Activated T-helper 17 cell treated with anti-CD3 and anti-CD28 coated beads, Interleukin-2, amount 50 U/mL, for 72 hours (primary cell): ENCODE data around the gene TMEM175. TPM values are rescaled to one million over a fixed set of nuclear protein-coding genes. Genes with fewer than 3 reads are reported as not detected.

Experiments used
- ATAC-seq: fragments of 150-1000 bp; cut with Tn5 transposase; replicated peaks from 2 replicates; pipeline ENCODE4 v1.10.0; 2021; ENCODE audit warnings: mild to moderate bottlenecking, moderate library complexity
- H3K27ac Mint-ChIP-seq: one replicate; pipeline ENCODE4 v1.8.0; 2022; ENCODE audit warnings: mixed read lengths
- H3K27me3 Mint-ChIP-seq: one replicate; pipeline ENCODE4 v1.8.0; 2022; ENCODE audit warnings: mixed read lengths
- H3K36me3 Mint-ChIP-seq: one replicate; pipeline ENCODE4 v1.8.0; 2022; ENCODE audit warnings: low read depth, mild to moderate bottlenecking, mixed read lengths
- H3K4me1 Mint-ChIP-seq: one replicate; pipeline ENCODE4 v1.8.0; 2022; ENCODE audit warnings: mixed read lengths
- H3K4me3 Mint-ChIP-seq: one replicate; pipeline ENCODE4 v1.8.0; 2022; ENCODE audit warnings: mild to moderate bottlenecking, mixed read lengths
- H3K9me3 Mint-ChIP-seq: one replicate; pipeline ENCODE4 v1.8.0; 2022; ENCODE audit warnings: mixed read lengths
- total RNA-seq, 2 donors: library from RNA; stranded (reverse); gene quantifications; one replicate each; pipeline ENCODE4 v1.2.3, GENCODE V29; 2022

Gene TMEM175
- total RNA-seq, 2 donors from 2014 or later, result 6.5 to 10.0 TPM

- Mint-ChIP-seq H3K36me3 (no peaks in the 10 kb centered on the region), H3K27me3 (peaks cover 32% of the 10 kb centered on the region), H3K27ac (no peak overlapping the region), H3K4me1 (no peaks in the 10 kb centered on the region), H3K9me3 (no peaks in the 10 kb centered on the region), H3K4me3 (no peak overlapping the region)
- no peak for ATAC-seq
These were observed 71.8 kb downstream of the TMEM175 start for GRCh38 chr4:1004071-1004418.

DNA sequence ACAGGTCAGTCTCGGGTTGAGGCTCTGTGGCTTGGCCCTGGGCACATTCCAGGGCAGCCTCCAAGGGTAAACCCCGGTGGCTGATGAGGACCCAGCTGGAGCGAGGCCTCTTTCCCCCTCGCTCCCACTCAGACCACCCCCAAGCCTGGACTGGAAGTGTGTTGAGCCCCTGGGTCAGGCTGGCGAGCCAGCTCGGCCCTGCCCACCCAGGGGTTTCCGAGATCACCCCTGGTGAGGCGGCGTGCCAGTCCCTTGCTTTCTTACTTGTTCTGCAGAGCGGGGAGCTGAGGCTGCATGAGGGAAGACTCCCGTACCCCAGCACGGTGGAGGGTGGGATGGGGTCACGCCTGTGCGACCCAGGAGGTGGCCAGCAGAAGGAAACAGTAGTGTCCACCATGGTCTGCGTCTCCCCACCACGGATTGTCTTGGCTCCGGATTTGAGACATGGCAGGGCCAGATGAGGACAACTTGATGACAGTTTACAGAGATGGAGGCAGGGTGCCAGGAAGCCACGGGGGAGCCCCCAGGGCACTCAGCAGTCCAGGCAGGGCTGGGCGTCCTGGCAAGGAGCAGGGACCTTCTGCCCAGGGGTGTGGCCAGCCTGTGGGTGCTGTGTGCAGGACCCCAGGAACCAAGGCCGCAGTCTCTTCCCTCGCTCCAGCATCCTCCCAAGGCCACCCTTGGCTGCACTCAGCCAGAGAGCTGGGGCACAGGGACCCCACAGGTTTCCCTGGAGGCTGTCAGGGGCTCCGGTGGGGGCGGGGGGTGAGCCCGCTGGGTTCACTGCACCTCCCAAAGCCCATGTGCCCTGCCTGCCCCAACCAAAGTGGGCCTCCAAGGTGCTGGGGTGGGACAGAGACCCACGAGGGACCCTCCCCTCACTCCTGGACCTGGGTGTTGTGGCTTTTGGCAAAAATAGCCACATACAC is 72.6 kb downstream of the TMEM175 start:
- Mint-ChIP-seq H3K27ac (no peak overlapping the region), H3K4me1 (no peaks in the 10 kb centered on the region), H3K36me3 (no peaks in the 10 kb centered on the region), H3K27me3 (peaks cover 29% of the 10 kb centered on the region), H3K9me3 (no peaks in the 10 kb centered on the region), H3K4me3 (no peak overlapping the region)
- ATAC-seq, result no peak

DNA sequence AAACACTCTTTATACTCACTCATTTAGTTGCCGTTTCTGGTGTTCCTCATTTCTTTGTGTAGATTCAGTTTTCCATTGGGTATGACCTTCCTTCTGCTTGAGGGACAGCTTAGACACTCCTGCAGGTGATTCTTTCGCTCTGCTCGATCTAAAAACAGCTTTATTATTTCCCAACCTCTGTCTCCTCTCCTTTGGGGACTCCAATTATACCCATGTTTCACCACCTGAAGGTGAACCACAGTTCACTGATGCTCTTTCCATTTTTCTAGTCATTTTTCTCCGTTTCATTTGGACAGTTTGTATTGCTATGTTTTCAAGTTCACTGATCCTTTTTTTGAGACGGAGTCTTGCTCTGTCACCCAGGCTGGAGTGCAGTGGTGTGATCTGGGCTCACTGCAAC is 74.6 kb downstream of the TMEM175 start:
- no peak for ATAC-seq
- H3K36me3 Mint-ChIP-seq, result no peaks in the 10 kb centered on the region
- no peaks in the 10 kb centered on the region for H3K9me3 Mint-ChIP-seq
- no peak overlapping the region for H3K4me3 Mint-ChIP-seq
- no peak overlapping the region for H3K27ac Mint-ChIP-seq
- peaks cover 4% of the 10 kb centered on the region for H3K4me1 Mint-ChIP-seq
- peaks cover 29% of the 10 kb centered on the region for H3K27me3 Mint-ChIP-seq

Other genes starting within 250 kb of the TMEM175 start
- 1 to 10 TPM in 1 of 2 donors, under 1 TPM in 1; 0.61 to 1.4 TPM for gene SLC49A3, start 243.3 kb upstream of the TMEM175 start, total RNA-seq
- gene PCGF3, start 226.6 kb upstream of the TMEM175 start, total RNA-seq, result 10 to 100 TPM; 34.4 to 35.3 TPM
- 1 to 10 TPM in 1 of 2 donors, under 1 TPM in 1; 0.50 to 3.6 TPM for gene CPLX1, start 106.3 kb upstream of the TMEM175 start, total RNA-seq
- 100 to 1,000 TPM; 108 to 129 TPM for gene GAK, start 144 bp upstream of the TMEM175 start, total RNA-seq
- 1 to 10 TPM; 4.8 to 9.0 TPM for gene DGKQ, start 41.1 kb downstream of the TMEM175 start, total RNA-seq
- 10 to 100 TPM; 14.9 to 16.4 TPM for gene IDUA, start 54.6 kb downstream of the TMEM175 start, total RNA-seq
- gene SLC26A1, start 60.9 kb downstream of the TMEM175 start, total RNA-seq, result under 1 TPM in 1 of 2 donors, not detected in 1; 0.37 TPM
- gene FGFRL1, start 79.2 kb downstream of the TMEM175 start, total RNA-seq, result 10 to 100 TPM; 12.0 to 16.7 TPM
- 1 to 10 TPM; 1.3 to 3.7 TPM for gene RNF212, start 181.1 kb downstream of the TMEM175 start, total RNA-seq
- 10 to 100 TPM; 17.3 to 18.7 TPM for gene SPON2, start 240.1 kb downstream of the TMEM175 start, total RNA-seq